Bronchial epithelial cell (primary cell): Measurements from ENCODE around the gene NMD3. TPM values are rescaled to one million over a fixed set of nuclear protein-coding genes. Genes with fewer than 3 reads are reported as not detected.

Experiments used
- DNase-seq: peaks from one replicate; pipeline ENCODE4 v3.0.0-alpha.2; 2010; ENCODE audit warnings: low read depth
- FAIRE-seq: peaks from 2 replicates; lab custom pipeline; 2011; peaks lifted over from hg19 to GRCh38; lab: Jason Lieb, UNC
- H3K27me3 ChIP-seq: 2 replicates; pipeline ENCODE4 v1.5.1; 2011; ENCODE audit warnings: low read length; ENCODE audit not compliant: control insufficient read depth, insufficient read depth
- H3K36me3 ChIP-seq: 2 replicates; pipeline ENCODE4 v1.5.1; 2011; ENCODE audit warnings: low read length; ENCODE audit not compliant: control insufficient read depth, insufficient read depth
- H3K4me3 ChIP-seq: 2 replicates; pipeline ENCODE4 v1.5.1; 2011; ENCODE audit warnings: mild to moderate bottlenecking, low read depth, low read length, control low read depth
- total RNA-seq: library from RNA; depleted of rRNA; stranded (reverse); fragments of >200 nt; gene quantifications from 2 replicates; pipeline ENCODE4 v1.2.1, GENCODE V29; 2014
- TF ChIP-seq, protein P1 (sequence below): IDR thresholded peaks from 2 replicates; pipeline ENCODE4 v1.5.1; 2011; ENCODE audit warnings: mild to moderate bottlenecking, moderate library complexity, low read length, control low read depth, inconsistent platforms; ENCODE audit not compliant: insufficient read depth, severe bottlenecking

NMD3 gene
- total RNA-seq, 1 donor from 2014 or later, result 153 TPM

DNA sequence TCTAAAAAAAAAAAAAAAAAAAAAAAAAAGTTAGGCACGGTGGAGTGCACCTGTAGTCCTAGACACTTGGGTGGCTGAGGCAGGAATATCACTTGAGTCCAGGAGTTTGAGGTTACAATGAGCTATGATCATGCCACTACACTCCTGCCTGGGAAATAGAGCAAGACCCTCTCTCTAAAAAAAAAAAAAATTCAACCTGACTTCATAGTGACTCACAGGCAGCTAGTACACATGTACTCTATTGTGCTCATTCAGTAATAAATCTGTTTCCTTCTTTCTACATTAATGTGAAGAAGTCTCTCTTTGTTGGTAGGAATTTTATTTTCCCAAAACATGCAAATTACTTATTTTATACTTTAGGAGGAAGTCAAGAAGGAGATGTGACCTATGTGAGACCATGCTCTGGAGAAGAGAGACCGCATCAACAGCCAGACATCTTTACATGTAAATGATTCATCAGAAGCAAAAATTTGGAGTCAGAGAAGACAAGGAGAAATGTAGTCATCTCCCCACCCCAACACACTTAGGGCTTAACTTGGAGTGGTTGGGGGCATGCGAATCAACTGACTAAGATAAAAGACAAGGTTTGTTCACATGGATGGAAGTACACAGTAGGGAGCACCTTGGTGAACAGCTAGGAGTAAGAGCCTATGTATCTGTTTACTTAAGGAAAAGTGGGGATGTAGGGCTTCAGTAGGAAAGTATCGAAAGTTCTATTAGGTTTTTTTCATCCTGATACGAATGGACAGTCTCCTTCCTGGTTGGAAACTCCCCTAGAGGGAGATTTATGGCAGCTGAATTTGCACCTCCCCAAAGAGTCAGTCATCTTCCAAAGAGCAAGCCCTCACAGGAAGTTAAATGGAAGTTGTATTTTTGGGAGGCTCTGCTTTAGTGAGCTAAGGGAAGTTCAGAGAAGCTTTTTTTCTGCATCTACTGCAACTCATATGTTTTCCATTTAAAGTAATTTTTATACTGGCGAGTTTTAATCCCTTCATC lies 23.0 kb upstream of the NMD3 start:
- H3K27me3 ChIP-seq, result no peaks in the 10 kb centered on the region
- peak; percentile 21 for DNase-seq
- no peak for FAIRE-seq

GRCh38 chr3:161199926-161200325 lies 21.2 kb upstream of the NMD3 start:
- DNase-seq, result no peak

More for the DNA sequence above, 23.0 kb upstream of the NMD3 start:
- Histone ChIP-seq H3K36me3 (no peaks in the 10 kb centered on the region), H3K4me3 (no peak overlapping the region)
- TF ChIP-seq, protein P1, sequence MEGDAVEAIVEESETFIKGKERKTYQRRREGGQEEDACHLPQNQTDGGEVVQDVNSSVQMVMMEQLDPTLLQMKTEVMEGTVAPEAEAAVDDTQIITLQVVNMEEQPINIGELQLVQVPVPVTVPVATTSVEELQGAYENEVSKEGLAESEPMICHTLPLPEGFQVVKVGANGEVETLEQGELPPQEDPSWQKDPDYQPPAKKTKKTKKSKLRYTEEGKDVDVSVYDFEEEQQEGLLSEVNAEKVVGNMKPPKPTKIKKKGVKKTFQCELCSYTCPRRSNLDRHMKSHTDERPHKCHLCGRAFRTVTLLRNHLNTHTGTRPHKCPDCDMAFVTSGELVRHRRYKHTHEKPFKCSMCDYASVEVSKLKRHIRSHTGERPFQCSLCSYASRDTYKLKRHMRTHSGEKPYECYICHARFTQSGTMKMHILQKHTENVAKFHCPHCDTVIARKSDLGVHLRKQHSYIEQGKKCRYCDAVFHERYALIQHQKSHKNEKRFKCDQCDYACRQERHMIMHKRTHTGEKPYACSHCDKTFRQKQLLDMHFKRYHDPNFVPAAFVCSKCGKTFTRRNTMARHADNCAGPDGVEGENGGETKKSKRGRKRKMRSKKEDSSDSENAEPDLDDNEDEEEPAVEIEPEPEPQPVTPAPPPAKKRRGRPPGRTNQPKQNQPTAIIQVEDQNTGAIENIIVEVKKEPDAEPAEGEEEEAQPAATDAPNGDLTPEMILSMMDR, result no peak

DNA sequence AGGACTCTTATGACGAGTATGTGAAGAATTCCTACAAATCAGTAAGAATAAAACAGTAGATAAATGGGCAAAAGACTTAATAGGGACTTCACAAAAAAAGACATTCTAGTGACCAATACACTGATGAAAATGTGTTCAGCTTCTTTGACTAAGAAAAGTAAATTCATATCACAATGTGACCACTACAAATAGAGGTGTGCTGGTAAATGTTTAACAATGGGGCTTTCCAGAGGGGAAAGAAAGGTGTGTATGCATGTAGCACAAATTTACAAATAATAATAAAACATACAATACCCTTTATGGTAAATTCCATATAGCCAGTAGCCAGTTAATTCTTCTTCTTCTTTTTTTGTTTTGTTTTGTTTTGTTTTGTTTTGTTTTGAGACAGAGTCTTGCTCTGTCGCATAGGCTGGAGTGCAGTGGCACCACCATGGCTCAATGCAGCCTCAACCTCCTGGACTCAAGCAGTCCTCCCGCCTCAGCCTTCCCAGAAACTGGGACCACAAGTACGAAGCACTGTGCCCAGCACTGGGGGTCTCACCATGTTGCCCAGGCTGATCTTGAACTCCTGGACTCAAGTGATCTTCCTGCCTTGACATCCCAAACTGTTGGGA lies 17.5 kb upstream of the NMD3 start:
- TF ChIP-seq, protein P1, result no peak
- H3K4me3 ChIP-seq, result no peak overlapping the region
- DNase-seq (no peak), FAIRE-seq (no peak)
- no peaks in the 10 kb centered on the region for H3K36me3 ChIP-seq
- H3K27me3 ChIP-seq, result no peaks in the 10 kb centered on the region

More at GRCh38 chr3:161199926-161200325, 21.2 kb upstream of the NMD3 start:
- H3K36me3 ChIP-seq, result no peaks in the 10 kb centered on the region
- H3K4me3 ChIP-seq, result no peak overlapping the region
- H3K27me3 ChIP-seq, result no peaks in the 10 kb centered on the region
- FAIRE-seq, result no peak
- TF ChIP-seq, protein P1, result no peak

DNA sequence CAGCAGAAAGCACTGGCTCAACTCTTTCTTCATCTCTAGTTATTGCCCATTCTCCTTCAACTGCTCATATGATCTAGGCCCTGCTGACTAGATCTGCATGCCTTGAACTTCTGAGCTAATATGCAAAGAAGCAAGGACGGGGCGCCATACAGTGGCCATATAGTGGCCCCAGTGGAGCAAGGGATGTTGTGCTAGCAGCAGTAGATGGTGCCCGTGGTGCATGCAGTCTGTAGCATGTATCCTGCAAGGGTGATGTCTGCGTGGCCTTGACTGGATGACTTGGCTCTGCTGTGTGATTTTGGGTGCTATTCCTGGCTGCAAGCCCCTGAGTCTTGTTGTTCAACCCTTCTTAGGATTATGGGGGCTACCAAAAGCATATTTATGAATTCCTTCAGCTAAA lies 12.2 kb upstream of the NMD3 start:
- Histone ChIP-seq H3K27me3 (no peaks in the 10 kb centered on the region), H3K36me3 (no peaks in the 10 kb centered on the region), H3K4me3 (no peak overlapping the region)
- TF ChIP-seq, protein P1, result no peak
- no peak for DNase-seq
- FAIRE-seq, result no peak

GRCh38 chr3:161212171-161212771 lies 8.8 kb upstream of the NMD3 start:
- no peaks in the 10 kb centered on the region for H3K27me3 ChIP-seq
- no peak overlapping the region for H3K4me3 ChIP-seq
- TF ChIP-seq, protein P1, result no peak
- no peaks in the 10 kb centered on the region for H3K36me3 ChIP-seq
- FAIRE-seq, result no peak
- DNase-seq, result no peak
